Ectodermal cell (in vitro differentiated cells): Measurements from ENCODE around the gene OR2A12.

Experiments used
- H3K27ac ChIP-seq: 2 replicates; pipeline ENCODE4 v1.7.0; 2013; ENCODE audit warnings: mild to moderate bottlenecking, low read depth, low read length; ENCODE audit not compliant: insufficient read depth, poor library complexity, severe bottlenecking
- H3K27me3 ChIP-seq: 2 replicates; pipeline ENCODE4 v1.7.0; 2013; ENCODE audit warnings: mild to moderate bottlenecking, low read length; ENCODE audit not compliant: insufficient read depth, control insufficient read depth, poor library complexity, severe bottlenecking
- H3K36me3 ChIP-seq: one replicate; pipeline ENCODE4 v1.7.0; 2013; ENCODE audit warnings: low read length; ENCODE audit not compliant: control insufficient read depth, insufficient read depth
- H3K4me1 ChIP-seq: one replicate; pipeline ENCODE4 v1.7.0; 2013; ENCODE audit warnings: low read length; ENCODE audit not compliant: control insufficient read depth, insufficient read depth
- H3K4me3 ChIP-seq: 2 replicates; pipeline ENCODE4 v1.7.0; 2013; ENCODE audit warnings: low read depth, low read length, control low read depth; ENCODE audit not compliant: insufficient read depth
- H3K9me3 ChIP-seq: 2 replicates; pipeline ENCODE4 v1.7.0; 2013; ENCODE audit warnings: mild to moderate bottlenecking, low read length, moderate library complexity; ENCODE audit not compliant: control insufficient read depth
- WGBS, 2 experiments: methylation state at CpG; one replicate each; pipeline ENCODE4 v1.1.7; 2013; ENCODE audit warnings: missing lambda C conversion rate in 2 of 2; 5-methylcytosine and 5-hydroxymethylcytosine counted together

OR2A12 gene

GRCh38 chr7:144142187-144142586, 56.1 kb downstream of the OR2A12 start:
- 91 to 96% methylated on average over 3 of the region's 3 CpGs for WGBS, 2 experiments
- Histone ChIP-seq H3K9me3 (no peaks in the 10 kb centered on the region), H3K4me3 (no peak overlapping the region), H3K36me3 (no peaks in the 10 kb centered on the region), H3K27me3 (no peaks in the 10 kb centered on the region), H3K27ac (no peak overlapping the region), H3K4me1 (no peaks in the 10 kb centered on the region)

GRCh38 chr7:144144426-144144825, 58.3 kb downstream of the OR2A12 start:
- Histone ChIP-seq H3K27me3 (no peaks in the 10 kb centered on the region), H3K4me1 (no peaks in the 10 kb centered on the region), H3K36me3 (no peaks in the 10 kb centered on the region), H3K4me3 (no peak overlapping the region), H3K27ac (no peak overlapping the region), H3K9me3 (no peaks in the 10 kb centered on the region)
- WGBS, 2 experiments: 94 to 97% methylated on average over 3 of the region's 3 CpGs

GRCh38 chr7:144148224-144148827, 62.2 kb downstream of the OR2A12 start:
- no peaks in the 10 kb centered on the region for H3K36me3 ChIP-seq
- no peaks in the 10 kb centered on the region for H3K27me3 ChIP-seq
- H3K4me1 ChIP-seq: no peaks in the 10 kb centered on the region
- no peaks in the 10 kb centered on the region for H3K9me3 ChIP-seq
- H3K27ac ChIP-seq: no peak overlapping the region
- WGBS, 2 experiments: 81 to 88% methylated on average over 2 of the region's 2 CpGs
- H3K4me3 ChIP-seq: no peak overlapping the region
